ENCODE data around the gene FGG. TPM values are rescaled to one million over a fixed set of nuclear protein-coding genes. Genes with fewer than 3 reads are reported as not detected.

Gene FGG
- total and polyA plus RNA-seq, 2 donors from 2014 or later, result 1.8 to 2.8 TPM

GRCh38 chr4:154559494-154560418, 52.7 kb downstream of the FGG start:
- no peak overlapping the region for H3K4me3 ChIP-seq (ENCODE audit: low read length in 3 of 3)
- peak in 3 of 5 donors; percentile 17 to 66 (median 56) for DNase-seq

GRCh38 chr4:154559141-154559493, 53.3 kb downstream of the FGG start:
- no peak overlapping the region for H3K9ac ChIP-seq (ENCODE audit: low read length in 3 of 3)
- no peaks in the 10 kb centered on the region for H3K4me1 ChIP-seq (ENCODE audit: control insufficient read depth in 2 of 3, insufficient read depth in 2 of 3, low read depth in 1 of 3, low read length in 3 of 3)
- intact Hi-C loops (cut with DNase I), result loop anchor here (5.0 to 10.0 kb wide), 2 partner anchors 66 to 808 kb away; no protein-coding TSS in a partner anchor
- FAIRE-seq (no peak), DNase-seq (no peak)
- no peak overlapping the region for H3K4me3 ChIP-seq (ENCODE audit: low read length in 3 of 3)
- H3K36me3 ChIP-seq (ENCODE audit: control insufficient read depth in 2 of 3, insufficient read depth in 3 of 3, low read length in 3 of 3), result no peaks in the 10 kb centered on the region
- no peak for TF ChIP-seq CTCF (IDR thresholded peaks at IDR 0.05; ENCODE audit: borderline replicate concordance, extremely low read depth, insufficient read depth)
- no peaks in the 10 kb centered on the region for H3K9me3 ChIP-seq (ENCODE audit: control insufficient read depth in 2 of 3, insufficient read depth in 1 of 3, low read length in 3 of 3)
- no peak overlapping the region for H3K27ac ChIP-seq (ENCODE audit: low read depth in 2 of 2, low read length in 2 of 2)
- no peaks in the 10 kb centered on the region for H3K27me3 ChIP-seq (ENCODE audit: control insufficient read depth, insufficient read depth, low read length)

More at GRCh38 chr4:154559494-154560418, 52.7 kb downstream of the FGG start:
- Histone ChIP-seq H3K9me3 (ENCODE audit: control insufficient read depth in 2 of 3, insufficient read depth in 1 of 3, low read length in 3 of 3) (no peaks in the 10 kb centered on the region), H3K27ac (ENCODE audit: low read depth in 2 of 2, low read length in 2 of 2) (no peak overlapping the region), H3K36me3 (ENCODE audit: control insufficient read depth in 2 of 3, insufficient read depth in 3 of 3, low read length in 3 of 3) (no peaks in the 10 kb centered on the region), H3K9ac (ENCODE audit: low read length in 3 of 3) (no peak overlapping the region), H3K4me1 (ENCODE audit: control insufficient read depth in 2 of 3, insufficient read depth in 2 of 3, low read depth in 1 of 3, low read length in 3 of 3) (no peaks in the 10 kb centered on the region), H3K27me3 (ENCODE audit: control insufficient read depth, insufficient read depth, low read length) (no peaks in the 10 kb centered on the region)
- no peak for FAIRE-seq
- intact Hi-C loops (cut with DNase I), result loop anchor here (5.0 to 10.0 kb wide), 2 partner anchors 65 to 808 kb away; no protein-coding TSS in a partner anchor
- TF ChIP-seq CTCF (IDR thresholded peaks at IDR 0.05; ENCODE audit: borderline replicate concordance, extremely low read depth, insufficient read depth), result peak; percentile 50

Other genes starting within 250 kb of the FGG start
- gene DCHS2, start 120.9 kb downstream of the FGG start, total RNA-seq, result 0.47 TPM
- gene DCHS2, start 120.9 kb downstream of the FGG start, polyA plus RNA-seq (ENCODE audit: insufficient read depth, low read depth, low replicate concordance), result not detected
- 69.7 TPM for gene PLRG1, start 62.3 kb downstream of the FGG start, total RNA-seq
- 54.6 TPM for gene PLRG1, start 62.3 kb downstream of the FGG start, polyA plus RNA-seq (ENCODE audit: insufficient read depth, low read depth, low replicate concordance)
- gene FGB, start 49.6 kb downstream of the FGG start, total RNA-seq, result 42.5 TPM
- 23.5 TPM for gene FGB, start 49.6 kb downstream of the FGG start, polyA plus RNA-seq (ENCODE audit: insufficient read depth, low read depth, low replicate concordance)
- gene FGA, start 21.9 kb downstream of the FGG start, total RNA-seq, result 6.1 TPM
- gene FGA, start 21.9 kb downstream of the FGG start, polyA plus RNA-seq (ENCODE audit: insufficient read depth, low read depth, low replicate concordance), result 5.3 TPM
- gene LRAT, start 131.3 kb upstream of the FGG start, total RNA-seq, result 0.72 TPM
- gene LRAT, start 131.3 kb upstream of the FGG start, polyA plus RNA-seq (ENCODE audit: insufficient read depth, low read depth, low replicate concordance), result 0.15 TPM
- gene RBM46, start 168.6 kb upstream of the FGG start, total RNA-seq, result not detected
- gene RBM46, start 168.6 kb upstream of the FGG start, polyA plus RNA-seq (ENCODE audit: insufficient read depth, low read depth, low replicate concordance), result not detected

Measured in kidney (tissue), 14 donors.